CD1c-positive myeloid dendritic cell (primary cell): ENCODE results near the gene ALDH16A1.
"Not testable (repeated sequence)": the region's sequence is repeated elsewhere in the genome, so short reads cannot be mapped to it uniquely, and the experiment has no call there.

Source experiments
- DNase-seq: peaks from one replicate; pipeline ENCODE4 v3.0.0-alpha.2; 2016; ENCODE audit errors: extremely low spot score

ALDH16A1 gene

GRCh38 chr19:49462492-49462891 is 9.5 kb downstream of the ALDH16A1 start:
- DNase-seq = no peak

GRCh38 chr19:49463960-49464740 is 11.1 kb downstream of the ALDH16A1 start:
- no peak for DNase-seq

GRCh38 chr19:49465371-49465770 is 12.3 kb downstream of the ALDH16A1 start:
- no peak for DNase-seq

DNA sequence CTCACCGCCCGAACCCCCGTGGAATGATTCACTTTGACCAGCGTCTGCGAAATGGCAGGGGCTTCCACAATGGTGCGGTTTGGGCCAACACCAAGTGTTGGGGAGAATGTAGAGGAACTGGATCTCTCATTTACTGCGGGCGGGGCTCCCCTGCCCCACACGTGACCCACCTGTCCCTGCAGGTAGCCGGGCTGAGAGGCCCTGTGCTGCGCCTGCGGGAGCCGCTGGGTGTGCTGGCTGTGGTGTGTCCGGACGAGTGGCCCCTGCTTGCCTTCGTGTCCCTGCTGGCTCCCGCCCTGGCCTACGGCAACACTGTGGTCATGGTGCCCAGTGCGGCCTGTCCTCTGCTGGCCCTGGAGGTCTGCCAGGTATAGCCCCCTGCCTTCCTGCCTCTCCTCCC is 15.2 kb downstream of the ALDH16A1 start:
- DNase-seq = no peak

- DNase-seq = peak; percentile 78
Measured at GRCh38 chr19:49468746-49469447, 15.9 kb downstream of the ALDH16A1 start.

DNA sequence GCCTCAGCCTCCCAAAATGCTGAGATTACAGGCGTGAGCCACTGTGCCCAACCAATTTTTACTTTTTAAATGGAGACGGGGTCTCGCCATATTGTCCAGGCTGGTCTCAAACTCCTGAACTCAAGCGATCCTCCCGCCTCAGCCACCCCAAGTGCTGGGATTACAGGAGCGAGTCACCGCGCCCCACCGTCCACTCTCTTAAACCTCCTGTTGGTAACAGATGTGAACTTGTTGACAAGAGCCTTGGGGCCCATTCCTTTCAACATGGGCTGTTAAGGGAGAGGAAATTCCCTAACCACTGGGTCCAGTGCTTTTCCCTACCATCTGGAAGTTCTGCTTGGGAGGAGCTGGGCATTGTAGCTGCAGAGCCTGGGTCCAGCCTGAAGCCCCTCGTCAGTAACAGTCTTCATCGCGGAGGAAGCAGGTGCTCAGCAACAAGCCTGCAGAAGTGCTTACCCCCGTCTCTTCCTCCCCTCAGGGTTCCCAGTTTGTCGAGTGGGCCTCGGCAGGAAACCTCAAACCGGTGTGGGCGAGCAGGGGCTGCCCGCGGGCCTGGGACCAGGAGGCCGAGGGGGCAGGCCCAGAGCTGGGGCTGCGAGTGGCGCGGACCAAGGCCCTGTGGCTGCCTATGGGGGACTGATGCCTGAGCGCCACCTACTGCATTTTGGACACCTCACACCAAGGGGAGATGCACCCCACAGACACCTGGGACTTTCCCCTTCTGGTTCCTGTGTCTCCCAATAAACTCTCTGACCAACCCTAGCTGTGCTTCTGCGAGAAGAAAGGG is 17.0 kb downstream of the ALDH16A1 start:
- DNase-seq = peak; percentile 66

- no peak for DNase-seq
Measured at GRCh38 chr19:49470615-49470978, 17.6 kb downstream of the ALDH16A1 start.

GRCh38 chr19:49472936-49473335 is 19.9 kb downstream of the ALDH16A1 start:
- no peak for DNase-seq

GRCh38 chr19:49473501-49473867 is 20.5 kb downstream of the ALDH16A1 start:
- DNase-seq = not testable (repeated sequence)

GRCh38 chr19:49473868-49474541 is 21.0 kb downstream of the ALDH16A1 start, which contains the start of gene FLT3LG:
FLT3LG (plus strand) TSS chr19:49474215; CDS start chr19:49474640, 425 bp downstream.
- peak; percentile 90 for DNase-seq

DNA sequence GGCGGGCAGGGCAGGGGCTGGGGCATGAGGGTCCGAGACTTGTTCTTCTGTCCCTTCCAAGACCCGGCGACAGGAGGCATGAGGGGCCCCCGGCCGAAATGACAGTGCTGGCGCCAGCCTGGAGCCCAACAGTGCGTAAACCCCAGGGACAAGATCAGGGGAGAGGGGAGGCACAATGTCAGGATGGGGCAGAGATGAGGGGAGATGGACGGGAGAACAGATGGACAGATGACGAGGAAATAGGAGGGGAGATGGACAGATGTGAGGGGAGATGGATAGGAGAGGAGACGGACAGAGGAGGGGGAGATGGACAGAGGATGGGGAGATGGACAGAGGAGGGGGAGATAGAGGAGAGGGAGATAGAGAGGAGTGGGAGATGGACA is 21.5 kb downstream of the ALDH16A1 start:
- DNase-seq = no peak

- no peak for DNase-seq
Measured at GRCh38 chr19:49475191-49475917, 22.3 kb downstream of the ALDH16A1 start.

DNA sequence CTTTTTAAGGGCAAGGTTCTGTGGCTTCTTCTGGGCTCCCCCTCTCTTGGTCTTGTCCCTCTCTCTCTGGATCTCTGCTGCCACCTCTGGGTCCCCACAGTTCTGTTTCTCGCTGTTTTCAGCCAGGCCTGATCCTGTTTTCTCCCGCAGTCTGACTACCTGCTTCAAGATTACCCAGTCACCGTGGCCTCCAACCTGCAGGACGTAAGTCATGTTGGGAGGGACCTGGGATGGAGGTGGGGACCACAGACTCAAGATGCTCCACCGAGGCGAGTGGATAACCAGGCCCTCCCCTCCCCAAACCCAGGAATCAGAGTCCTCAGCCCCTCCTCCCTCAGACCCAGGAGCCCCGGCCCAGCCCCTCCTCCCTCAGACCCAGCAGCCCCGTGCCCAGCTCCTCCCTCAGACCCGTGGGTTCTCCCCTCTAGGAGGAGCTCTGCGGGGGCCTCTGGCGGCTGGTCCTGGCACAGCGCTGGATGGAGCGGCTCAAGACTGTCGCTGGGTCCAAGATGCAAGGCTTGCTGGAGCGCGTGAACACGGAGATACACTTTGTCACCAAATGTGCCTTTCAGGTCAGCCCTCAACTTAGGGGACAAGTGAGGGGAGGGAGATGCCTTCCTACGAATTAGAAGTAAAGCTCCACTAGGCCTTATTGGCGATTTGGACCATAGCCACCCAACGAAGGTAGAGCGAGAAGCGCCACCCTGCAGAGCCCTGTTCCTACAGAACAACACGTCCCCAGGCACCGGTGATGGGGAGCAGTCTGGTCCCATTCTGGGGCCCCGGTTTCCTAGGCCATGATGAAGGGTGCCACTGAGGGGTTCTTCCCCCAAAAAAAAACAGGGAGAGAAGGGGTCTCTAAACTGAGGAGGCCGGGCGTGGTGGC is 23.2 kb downstream of the ALDH16A1 start:
- DNase-seq = peak; percentile 35

GRCh38 chr19:49479975-49480628 is 27.1 kb downstream of the ALDH16A1 start:
- no peak for DNase-seq

DNA sequence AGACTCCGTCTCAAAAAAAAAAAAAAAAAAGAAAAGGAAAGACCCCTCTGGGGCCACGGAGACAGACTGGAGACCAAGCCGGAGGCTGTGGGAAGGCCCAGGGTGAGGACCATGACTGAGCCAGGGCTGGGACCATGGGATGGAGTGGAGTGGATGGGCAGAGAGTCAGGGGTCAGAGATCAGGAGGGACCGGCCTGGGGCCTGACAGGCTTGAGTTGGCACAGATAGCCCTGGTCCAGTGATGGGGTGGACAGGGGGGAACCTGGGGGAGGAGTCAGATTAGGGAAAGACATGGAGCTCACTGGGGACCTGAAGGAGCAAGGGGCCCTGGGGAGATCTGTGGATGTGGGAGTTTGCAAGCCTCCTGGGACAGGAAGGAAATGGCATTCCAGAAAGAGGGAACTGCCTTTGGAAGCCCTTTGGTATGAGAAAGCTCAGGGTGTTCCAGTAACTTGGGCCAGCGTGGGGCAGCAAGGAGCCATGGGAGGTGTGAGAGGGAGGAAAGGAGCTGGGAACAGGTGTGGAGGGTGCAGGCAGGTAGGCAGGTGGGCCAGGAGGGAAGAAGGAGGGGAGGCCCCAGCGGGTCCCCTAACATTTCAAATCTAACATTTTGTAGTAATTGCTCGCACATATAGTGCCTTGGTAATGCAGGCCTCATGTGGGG is 28.1 kb downstream of the ALDH16A1 start:
- DNase-seq = no peak

GRCh38 chr19:49486232-49486631 is 33.2 kb downstream of the ALDH16A1 start:
- no peak for DNase-seq

- no peak for DNase-seq
Measured at GRCh38 chr19:49486710-49487276, 33.8 kb downstream of the ALDH16A1 start.

- DNase-seq = peak; percentile 100
Measured at GRCh38 chr19:49487277-49488045, 34.4 kb downstream of the ALDH16A1 start, which contains the start of gene RPL13A. RPL13A (plus strand) TSS chr19:49487608; CDS start chr19:49487630, 22 bp downstream.
